Measurements from ENCODE around the gene FOLR3. TPM values are rescaled to one million over a fixed set of nuclear protein-coding genes. Genes with fewer than 3 reads are reported as not detected.

Gene FOLR3
- not detected in 2 replicates for total RNA-seq

GRCh38 chr11:72135473-72135872 is at the start of gene FOLR3:
FOLR3 (plus strand) TSS chr11:72135725; CDS start chr11:72135953, 228 bp downstream.

GRCh38 chr11:72102946-72103753 is 32.4 kb upstream of the FOLR3 start, which contains the start of gene LAMTOR1:
LAMTOR1 (minus strand) TSS chr11:72103297; CDS start chr11:72103224, 73 bp downstream.

GRCh38 chr11:72105888-72106287 is 29.6 kb upstream of the FOLR3 start, which contains the start of gene TOMT:
TOMT (plus strand) TSS chr11:72105924; CDS start chr11:72105952, 28 bp downstream.

GRCh38 chr11:72112143-72112977 is 23.2 kb upstream of the FOLR3 start, which contains the start of gene ANAPC15:
ANAPC15 (minus strand) TSS chr11:72112695; CDS start chr11:72111276, 1,419 bp downstream.

Other genes with a start within 250 kb of the FOLR3 start
- gene XNDC1N, start 207.1 kb upstream of the FOLR3 start, total RNA-seq, result 5.8 and 7.1 TPM in 2 replicates
- gene RNF121, start 206.7 kb upstream of the FOLR3 start, total RNA-seq, result 61.6 and 108 TPM in 2 replicates
- 4.9 and 5.6 TPM in 2 replicates for gene IL18BP, start 136.8 kb upstream of the FOLR3 start, total RNA-seq
- 121 and 127 TPM in 2 replicates for gene NUMA1, start 55.2 kb upstream of the FOLR3 start, total RNA-seq
- gene LRRC51, start 54.9 kb upstream of the FOLR3 start, total RNA-seq, result 2.7 and 3.3 TPM in 2 replicates
- 75.6 and 86.2 TPM in 2 replicates for gene LAMTOR1, start 32.4 kb upstream of the FOLR3 start, total RNA-seq
- not detected in 2 replicates for gene TOMT, start 29.8 kb upstream of the FOLR3 start, total RNA-seq
- gene ANAPC15, start 23.0 kb upstream of the FOLR3 start, total RNA-seq, result 17.9 and 43.2 TPM in 2 replicates
- gene FOLR1, start 56.4 kb downstream of the FOLR3 start, total RNA-seq, result not detected in 2 replicates
- not detected in 2 replicates for gene FOLR2, start 81.1 kb downstream of the FOLR3 start, total RNA-seq
- 46.6 and 78.5 TPM in 2 replicates for gene INPPL1, start 89.0 kb downstream of the FOLR3 start, total RNA-seq
- gene PHOX2A, start 108.5 kb downstream of the FOLR3 start, total RNA-seq, result not detected in 2 replicates